ENCODE results near the gene PAPOLA.
A peak's percentile ranks its signal among the peaks of the same experiment; 100 is the strongest.
"Not testable (repeated sequence)": the region's sequence is repeated elsewhere in the genome, so short reads cannot be mapped to it uniquely, and the experiment has no call there.

Gene PAPOLA

DNA sequence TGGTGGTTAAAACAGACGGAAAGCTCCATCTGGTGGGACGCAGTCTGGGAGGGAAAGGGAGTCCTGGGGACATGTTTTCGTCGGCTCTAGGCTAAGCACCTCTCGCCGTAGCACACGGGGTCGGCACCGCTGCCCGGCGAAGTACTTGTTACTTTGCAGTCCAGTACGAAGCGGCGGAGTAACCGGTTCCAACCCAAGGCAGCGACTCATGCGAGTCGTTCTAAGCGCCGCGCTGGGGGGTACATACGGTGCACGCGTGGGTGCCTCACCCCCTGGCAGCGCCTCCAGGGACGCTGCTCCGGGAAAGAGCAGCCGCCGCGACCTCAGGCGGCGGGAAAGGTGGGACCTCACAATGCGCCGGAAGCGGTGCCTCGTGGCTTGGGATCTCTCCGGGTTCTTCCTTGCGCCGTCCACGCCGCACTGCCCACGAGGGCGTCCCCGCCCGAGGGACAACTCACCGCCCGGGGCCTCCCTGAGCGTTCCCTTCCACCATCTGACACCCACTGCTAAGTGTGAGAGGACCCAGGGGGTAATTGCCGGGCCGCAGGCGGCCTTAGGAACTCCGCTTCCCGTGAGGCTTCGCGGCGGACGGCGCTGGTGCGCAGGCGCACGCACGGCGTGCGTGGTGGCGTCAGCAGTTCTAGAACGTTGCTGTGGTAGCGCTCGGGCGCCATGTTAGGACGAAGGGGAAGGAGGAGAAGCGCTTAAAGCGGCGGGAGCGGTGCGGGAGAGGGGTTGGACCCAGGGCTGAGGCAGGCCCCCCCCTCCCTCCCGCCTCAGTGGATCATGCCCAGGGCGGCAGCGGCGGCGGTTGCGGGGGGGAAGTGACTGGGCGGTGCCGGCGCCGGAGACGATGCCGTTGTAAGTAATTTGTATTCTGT lies at the start of gene PAPOLA:
PAPOLA (plus strand) TSS at position 643 of the 881 bp plus-strand sequence; CDS start at position 854, 211 bp downstream.
- DNase-seq: peak; percentile 95

DNA sequence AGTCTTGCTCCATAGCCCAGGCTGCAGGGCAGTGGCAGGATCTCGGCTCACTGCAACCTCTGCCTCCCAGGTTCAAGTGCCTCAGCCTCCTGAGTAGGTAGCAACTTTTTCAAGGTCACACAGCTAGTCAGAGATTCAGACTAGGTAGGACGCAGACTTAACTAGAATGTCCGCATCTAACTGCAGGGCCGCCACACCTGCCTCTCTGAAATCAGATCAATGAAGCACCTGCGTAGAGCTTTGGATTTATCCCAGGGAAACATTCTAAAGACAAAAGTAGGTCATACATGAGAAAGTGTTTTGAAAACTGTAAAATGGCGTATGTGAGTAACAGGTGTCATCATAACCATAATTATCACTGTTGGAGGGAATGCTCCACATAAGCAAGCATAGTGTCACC lies 49.5 kb upstream of the PAPOLA start:
- DNase-seq: no peak

DNA sequence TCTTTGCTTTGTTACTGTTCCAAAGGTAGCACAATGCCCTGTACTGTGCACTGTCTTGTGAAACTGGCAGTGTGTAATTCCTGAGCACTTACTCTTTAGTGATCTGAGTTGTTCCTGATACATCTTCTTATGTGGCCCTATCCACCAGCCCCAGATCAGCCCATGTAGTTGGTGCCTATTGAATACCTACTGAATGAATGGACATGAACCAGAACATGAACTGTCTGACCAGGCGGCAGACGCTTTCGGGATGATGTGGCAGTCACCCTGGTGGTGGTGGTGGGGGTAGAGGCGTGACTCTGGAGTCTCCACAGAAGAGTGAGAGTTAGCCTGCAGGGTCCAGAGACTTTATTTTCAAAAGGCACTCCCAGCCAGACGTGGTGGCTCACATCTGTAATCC lies 46.6 kb upstream of the PAPOLA start:
- no peak for DNase-seq

DNA sequence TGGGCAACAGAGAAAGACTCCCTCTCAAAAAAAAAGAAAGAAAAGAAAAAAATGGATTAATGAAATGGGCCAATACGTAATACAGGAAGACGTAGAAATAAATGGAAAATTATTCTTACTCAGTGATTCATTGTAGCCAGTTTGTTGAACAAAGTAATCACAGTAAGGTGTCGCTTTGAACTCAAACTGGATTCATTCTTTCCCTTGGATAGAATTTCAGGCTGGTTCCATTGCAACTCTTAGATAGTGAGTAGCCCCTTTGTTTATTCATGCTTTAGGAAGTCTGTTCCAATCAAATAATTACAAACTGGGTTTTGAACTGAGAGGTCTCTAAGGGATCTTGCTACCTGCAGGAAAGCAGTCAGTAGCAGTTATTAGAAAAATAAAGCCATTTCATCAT lies 42.3 kb upstream of the PAPOLA start:
- no peak for DNase-seq

DNA sequence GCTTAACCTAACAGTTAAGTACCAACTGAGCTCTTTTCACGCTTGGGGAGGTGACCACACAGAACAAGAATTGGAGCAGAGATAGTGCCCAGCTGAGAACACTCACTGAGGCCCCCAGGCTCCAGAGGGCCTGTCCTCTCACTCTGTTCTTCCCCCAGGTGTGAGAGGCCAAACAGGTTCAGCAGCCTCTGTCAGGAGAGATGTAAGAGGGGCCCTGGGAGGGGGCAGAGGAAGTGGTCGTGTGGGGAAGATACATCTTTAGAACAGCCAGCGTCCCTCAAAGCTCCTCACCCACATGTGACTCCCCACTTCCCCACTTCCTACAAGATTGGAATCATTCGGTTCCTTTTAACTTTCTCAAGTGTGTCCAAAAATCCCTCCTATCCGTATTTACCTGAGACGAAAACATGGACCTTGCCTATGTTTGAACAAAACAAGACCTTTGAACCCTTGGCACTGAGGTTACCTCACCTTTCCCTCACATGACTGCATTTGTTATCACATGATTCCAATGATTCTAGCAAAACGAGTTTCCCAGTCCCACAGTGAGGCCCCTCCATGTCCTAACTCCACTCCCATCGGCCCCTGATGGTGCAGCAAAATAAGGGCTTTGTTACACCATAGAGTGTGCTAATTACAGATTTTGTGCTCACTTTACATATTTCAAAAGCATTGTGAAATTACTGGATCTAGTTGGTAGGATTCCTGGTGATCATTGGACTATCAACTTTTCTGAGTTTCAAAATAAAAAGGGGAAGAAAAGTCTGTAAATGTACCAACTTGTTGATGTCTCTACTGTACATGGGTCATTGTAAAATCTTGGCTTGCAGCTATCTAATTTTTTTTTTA lies 40.0 kb upstream of the PAPOLA start:
- DNase-seq: no peak

DNA sequence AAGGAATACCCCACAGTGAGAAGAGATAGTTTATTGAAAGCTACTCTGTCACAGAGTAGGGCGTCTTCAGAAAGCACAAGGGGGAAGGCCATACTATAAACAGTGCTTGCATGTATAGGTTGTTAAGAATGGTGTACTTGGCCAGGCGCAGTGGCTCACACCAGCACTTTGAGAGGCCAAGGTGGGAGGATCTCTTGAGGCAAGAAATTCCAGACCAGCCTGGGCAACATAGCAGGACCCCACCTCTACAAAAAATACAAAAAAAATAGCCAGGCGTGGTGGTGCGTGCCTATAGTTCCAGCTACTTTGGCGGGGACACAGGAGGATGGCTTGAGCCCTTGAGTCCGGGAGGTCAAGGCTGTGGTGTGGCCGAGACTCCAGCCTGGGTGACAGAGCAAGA lies 38.0 kb upstream of the PAPOLA start:
- no peak for DNase-seq

DNA sequence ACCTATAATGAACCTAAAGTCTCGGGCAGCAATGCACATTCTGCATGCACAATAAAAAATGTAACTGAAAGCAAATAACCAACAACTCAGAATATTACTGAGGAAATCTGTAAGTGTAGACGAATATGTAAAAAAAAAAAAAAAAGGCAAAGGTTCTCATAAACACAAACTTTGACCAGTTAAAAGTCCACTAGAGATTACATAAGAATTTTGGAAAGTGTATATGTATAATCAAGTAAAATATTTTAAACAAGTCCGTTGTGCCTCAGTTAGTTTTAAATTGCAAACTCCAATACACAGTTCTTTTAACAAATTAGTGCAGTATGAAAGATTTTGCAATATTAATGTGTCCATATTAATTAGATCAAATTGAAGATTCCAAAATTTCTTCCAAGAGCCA lies 35.3 kb upstream of the PAPOLA start:
- no peak for DNase-seq

DNA sequence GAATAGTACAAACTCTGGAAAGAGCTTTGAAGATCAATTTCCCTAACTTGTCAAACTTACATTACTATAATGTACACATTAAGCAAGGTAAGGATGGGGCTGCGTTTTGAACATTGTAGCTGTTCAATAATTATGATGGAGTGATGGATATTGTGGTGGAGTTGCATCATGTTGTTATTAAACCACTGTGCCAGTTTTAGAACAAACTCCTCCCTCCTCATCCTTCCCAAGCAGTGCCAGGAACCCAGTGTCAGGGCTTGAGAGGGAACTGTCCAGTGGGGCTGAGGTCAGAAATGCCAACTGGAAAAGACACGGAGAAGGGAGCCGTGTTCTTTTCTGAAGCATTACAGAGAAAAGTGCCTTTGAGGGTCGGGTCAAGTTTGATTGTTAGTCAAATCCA lies 31.9 kb upstream of the PAPOLA start:
- DNase-seq: no peak

DNA sequence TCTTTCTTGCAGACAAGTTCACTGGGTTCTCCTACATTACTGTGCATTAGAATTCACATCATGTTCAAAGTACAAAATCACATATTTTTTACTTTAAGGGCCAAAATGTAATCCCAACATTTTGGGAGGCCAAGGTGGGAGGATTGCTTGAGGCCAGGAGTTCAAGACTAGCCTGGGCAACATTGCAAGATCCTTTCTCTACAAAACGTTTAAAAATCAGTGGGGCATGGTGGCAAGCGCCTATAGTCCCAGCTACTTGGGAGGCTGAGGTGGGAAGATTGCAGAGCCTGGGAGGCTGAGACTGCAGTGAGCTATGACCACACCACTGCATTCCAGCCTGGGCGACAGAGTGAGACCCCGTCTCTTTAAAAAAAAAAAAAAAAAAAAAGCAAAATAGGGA lies 31.2 kb upstream of the PAPOLA start:
- DNase-seq: not testable (repeated sequence)

DNA sequence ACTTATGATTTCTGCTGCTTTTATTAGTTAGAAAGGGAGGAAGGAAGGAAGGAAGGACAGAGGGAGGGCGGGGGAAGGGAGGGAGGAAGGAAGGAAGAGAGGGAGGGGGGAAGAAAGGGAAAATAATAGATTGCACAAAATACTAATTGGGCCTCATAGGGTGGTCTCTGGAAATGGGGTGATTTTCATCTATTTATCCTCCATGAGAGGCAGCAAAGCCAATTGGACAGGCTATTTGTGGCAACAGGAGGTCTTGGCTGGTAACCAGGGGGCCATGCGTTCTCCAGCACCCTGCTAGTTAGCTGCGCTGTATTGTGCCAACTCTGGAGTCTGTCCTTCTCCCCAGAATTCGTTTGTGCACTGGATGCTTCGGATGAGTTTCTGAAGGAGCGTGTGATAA lies 24.1 kb upstream of the PAPOLA start:
- no peak for DNase-seq

DNA sequence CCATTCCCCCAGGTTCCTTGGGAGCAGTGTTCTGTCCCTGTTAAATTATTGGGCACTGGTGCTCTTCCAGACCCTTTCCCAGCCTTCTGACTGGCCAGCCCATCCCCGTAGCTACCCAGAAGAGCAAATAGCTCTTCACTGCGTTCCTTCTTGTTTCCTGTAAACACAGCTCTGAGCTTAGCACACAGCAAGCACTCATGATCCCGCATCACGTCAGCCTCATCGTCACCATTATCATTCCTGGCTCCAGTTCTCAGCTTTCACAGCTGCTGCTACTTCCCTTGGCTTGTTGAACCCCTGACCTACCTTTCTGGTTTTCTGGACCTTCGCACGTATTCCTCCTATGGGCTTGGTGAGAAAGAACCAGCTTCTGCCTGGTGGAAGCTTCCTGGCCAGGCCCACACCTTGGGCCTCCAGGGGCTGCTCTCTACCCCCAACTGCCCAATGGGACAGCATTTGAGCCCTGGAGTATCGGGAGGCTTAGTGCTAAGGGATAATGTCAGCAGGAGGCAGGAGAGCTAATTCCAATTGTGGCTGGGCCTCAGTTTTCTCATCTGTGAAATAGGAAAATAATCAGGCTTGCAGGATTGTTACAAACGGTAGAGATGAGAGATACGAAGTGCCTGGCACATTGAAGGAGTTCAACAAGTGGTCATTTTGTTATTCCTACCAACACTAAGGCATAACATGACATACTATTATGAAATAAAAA lies 22.6 kb upstream of the PAPOLA start:
- peak; percentile 7 for DNase-seq

DNA sequence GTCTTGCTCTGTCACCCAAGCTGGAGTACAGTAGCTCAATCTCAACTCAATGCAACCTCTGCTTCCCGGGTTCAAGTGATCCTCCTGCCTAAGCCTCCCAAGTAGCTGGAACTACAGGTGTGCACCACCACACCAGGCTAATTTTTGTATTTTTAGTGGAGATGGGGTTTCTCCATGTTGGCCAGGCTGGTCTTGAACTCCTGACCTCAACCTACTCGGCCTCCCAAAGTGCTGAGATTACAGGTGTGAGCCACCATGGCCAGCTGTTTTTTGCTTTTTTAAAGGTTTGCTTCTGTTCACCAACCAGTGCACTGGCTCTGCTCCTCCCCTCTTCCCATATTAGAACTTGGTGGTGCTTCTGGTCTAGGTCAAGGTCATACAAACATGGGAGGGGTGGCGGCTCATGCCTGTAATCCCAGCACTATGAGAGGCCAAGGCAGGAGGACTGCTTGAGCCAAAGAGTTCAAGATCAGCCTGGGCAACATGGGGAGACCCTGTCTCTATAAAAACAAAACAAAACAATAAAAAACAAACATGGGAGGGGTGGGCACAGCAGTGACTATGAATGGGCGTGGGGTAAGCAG lies 20.4 kb upstream of the PAPOLA start:
- no peak for DNase-seq

DNA sequence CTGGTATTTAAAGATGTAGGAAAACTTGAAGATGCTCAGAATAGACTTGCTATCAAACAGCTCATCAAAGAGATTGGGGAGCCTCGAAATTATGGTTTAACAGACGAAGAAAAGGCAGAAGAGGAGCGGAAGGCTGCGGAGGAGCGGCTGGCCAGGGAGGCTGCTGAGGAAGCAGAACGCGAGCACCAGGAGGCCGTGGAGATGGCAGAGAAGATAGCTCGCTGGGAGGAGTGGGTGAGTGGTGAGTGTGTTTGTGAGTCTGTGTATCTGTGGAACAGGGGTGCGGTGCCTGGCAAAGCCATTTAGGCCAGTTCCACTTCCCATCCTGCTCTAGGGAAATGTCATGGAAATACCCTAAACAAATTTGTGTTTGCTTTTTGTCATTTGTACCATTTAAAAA lies 19.2 kb upstream of the PAPOLA start:
- no peak for DNase-seq

DNA sequence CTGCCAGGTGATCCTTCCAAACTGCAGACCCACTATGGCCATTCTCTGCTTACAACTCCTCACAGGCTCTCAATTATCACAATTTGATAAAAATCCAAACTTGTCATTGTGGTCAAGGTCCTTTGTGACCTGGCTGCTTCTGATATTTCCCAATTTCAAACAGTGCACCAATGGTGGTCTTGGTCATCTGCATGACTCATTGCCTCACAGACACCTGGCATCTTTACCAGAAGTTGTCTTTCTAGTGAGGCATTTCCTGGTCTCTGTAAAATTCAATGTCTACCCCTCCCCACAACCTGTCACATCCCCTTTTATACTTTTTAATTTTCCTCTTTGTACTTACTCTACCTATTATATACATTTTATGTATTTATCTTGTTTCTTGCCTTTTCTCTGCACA lies 17.8 kb upstream of the PAPOLA start:
- no peak for DNase-seq

DNA sequence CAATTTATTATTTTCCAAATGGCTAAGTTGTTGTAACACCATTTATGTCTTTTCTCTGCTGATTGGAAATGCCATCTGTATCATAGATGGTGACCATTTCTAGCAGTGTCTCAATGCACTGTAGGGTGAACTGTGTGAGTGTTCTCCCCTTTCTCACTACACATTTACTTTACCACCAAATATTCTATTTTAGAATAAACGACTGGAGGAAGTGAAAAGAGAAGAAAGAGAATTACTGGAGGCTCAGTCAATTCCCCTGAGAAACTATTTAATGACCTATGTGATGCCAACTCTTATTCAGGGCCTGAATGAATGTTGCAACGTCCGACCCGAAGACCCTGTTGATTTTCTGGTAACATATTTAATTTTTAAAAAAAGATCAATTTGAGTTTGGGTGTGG lies 15.5 kb upstream of the PAPOLA start:
- DNase-seq: no peak

DNA sequence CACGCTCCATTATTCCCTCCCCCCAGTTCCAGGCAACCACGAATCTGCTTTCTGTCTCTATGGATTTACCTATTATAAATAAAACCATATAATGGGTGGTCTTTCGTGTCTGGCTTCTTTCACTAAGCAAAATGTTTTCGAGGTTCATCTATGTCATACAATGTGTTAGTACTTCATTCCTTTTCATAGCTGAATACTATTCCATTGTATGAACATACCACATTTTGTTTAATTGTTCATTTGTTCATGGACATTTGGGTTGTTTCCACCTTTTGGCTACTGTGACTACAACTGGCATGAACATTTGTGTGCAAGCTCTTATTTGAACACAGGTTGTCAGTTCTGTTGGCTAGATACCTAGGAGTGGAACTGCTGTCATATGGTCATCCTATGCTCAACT lies 12.9 kb upstream of the PAPOLA start:
- DNase-seq: no peak

DNA sequence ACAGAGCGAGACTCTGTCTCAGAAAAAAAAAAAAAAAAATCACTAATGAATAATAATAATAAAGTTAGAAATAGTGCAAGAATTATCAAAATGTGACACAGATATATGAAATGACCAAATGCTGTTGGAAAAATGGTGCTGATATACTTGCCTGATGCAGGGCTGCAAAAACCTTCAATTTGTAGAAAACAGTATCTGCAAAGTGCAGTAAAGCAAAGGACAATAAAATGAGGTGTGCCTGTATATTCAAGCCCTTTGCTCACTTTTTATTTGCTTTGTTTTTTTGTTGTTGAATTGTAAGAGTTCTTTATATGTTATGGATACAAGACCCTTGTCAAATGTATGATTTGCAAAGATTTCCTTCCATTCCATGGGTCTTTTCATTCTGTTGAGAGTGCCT lies 9.0 kb upstream of the PAPOLA start:
- DNase-seq: no peak

DNA sequence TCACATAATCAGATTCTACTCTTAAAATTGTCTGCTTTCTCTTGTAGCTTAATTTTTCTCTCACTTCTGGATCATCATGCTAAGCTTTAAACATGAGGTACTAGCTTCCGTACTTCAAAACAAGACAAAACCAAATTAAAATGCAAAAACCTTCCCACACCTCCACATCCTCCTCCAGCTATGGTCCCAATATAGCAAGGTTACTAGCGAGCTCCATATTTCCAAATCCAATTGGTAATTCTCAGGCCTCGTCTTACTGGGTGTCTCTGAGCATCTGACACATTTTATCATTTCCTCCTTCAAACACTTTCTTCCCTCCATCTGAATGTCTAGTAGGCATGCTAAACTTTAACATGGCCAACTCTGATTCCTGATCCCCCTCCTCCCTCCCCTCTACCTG lies 7.9 kb upstream of the PAPOLA start:
- DNase-seq: no peak

DNA sequence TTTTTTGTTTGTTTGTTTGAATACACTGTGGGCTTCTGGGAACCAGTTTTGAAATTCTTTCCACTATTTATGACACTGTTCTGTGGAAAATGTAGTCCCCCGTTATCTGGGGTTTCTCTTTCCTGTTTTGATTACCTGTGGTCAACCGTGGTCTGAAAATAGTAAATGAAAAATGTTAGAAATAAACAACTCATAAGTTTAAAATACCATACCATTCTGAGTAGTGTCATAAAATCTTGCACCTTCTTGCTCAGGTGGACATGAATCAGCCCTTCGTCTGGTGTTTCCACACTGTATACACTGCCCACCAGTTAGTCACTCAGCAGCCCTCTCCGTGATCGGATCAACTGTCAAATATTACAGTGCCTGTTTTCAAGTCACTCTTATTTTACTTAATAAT lies 5.1 kb upstream of the PAPOLA start:
- DNase-seq: no peak

DNA sequence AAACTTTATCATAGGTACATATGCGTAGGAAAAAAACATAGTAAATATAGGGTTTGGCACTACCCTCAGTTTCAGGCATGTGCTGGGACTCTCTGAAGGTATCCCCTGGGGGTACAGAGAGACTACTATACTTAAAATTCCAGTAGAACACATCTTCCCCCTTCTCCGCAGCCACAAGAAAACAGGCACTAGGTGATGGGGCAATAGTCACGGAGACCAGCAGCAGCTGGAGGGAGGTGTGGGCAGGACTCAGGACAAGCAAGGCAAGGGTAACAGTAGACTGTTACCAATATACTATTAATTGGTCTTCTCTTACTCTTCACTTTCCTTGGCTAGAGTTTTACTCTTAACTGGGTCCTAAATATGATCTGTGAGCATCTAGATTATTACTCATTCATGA lies 4.6 kb upstream of the PAPOLA start:
- no peak for DNase-seq

DNA sequence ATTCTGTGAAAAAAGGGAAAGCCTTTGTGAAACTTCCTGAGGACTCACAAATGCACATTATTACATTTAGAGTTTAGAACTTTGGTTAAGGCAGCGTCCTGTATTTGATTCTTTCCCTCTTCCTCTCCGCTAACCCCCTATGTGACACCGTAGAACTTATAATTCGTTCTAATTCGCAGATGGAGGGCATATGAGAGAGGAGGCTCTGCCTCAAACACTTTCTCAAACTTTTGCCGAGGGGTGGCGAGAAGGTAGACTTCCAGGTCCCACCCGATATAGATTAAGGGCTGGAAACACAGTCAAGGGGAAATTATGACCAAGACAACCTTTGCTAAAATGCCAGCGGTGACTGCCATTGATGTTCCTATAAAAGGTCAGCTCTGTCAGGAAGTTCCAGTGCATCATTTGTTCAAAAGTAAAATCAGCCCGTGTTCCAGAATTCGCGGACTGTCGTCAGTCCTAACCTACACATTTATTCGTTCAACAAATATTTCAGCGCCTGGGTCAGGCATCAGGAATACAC lies 904 bp upstream of the PAPOLA start:
- DNase-seq: no peak

DNA sequence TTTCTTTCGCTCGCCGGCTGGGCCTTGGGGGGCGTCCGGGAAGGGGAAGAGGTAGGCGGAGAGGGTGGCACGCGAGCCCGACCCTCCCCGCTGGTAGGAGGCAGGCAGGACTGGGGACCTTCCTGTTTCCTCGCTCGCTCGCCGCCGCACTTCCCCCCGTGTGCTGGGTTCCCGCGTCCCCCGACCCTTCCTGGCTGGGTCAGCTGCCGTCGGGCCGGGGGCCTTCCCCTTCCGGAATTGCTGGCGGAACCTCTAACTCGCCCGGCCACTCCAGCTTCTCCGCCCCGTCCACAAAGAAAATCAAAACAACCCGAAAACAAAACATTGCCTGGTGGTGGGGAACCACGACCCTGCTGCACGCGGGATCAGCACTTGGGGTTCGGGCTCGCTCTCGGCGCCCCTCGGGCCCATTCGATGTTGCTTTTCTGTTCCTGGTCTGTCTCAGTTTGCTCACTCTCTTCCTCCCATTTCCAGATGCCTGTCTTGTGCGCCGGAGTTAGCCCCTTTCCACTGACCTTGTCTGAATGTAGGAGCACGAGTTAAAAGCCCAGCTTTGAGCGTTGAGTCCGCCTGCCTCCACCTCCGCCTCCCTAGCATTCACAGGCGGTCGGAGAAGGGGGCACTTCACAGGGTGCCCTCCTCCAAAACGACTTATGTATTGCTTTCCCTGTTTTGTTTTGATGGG lies 581 bp downstream of the PAPOLA start:
- DNase-seq: peak; percentile 33
